Fibroblast of skin of right biceps (primary cell): ENCODE results near the gene LPAR6.

ENCODE experiments used
- DNase-seq: peaks from one replicate; pipeline ENCODE4 v3.0.0-alpha.2; 2013

Gene LPAR6

GRCh38 chr13:48414501-48414900 is 1.6 kb upstream of the LPAR6 start:
- DNase-seq, result no peak

DNA sequence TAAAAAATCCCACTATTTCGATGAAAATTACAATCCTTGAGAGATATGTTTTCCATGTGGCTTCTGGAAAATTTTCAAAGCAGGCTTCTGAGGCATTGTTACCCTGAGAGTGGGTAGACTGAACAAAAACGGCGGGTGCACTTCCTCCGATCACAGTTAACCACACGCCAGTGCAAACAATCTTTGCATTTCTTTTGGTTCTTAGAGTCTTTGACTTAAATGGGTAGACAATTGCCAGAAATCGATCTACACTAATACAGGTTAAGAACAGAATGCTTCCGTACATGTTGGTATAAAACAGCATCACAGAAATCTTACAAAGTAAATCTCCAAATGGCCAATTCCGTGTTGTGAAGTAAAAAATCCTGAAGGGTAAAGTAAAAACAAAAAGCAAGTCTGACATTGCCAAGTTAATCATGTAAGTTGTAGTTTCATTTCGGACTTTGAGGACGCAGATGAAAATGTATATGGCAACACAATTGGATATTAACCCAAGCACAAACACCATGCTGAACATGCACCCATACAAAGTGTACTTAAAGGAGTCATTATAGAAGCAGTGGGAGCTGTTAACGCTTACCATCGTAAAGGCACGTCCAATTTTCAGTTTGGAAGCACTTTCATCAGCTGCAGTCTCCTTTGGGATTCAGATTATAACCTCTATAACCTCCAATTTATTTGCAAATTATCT is 927 bp downstream of the LPAR6 start:
- peak; percentile 21 for DNase-seq

DNA sequence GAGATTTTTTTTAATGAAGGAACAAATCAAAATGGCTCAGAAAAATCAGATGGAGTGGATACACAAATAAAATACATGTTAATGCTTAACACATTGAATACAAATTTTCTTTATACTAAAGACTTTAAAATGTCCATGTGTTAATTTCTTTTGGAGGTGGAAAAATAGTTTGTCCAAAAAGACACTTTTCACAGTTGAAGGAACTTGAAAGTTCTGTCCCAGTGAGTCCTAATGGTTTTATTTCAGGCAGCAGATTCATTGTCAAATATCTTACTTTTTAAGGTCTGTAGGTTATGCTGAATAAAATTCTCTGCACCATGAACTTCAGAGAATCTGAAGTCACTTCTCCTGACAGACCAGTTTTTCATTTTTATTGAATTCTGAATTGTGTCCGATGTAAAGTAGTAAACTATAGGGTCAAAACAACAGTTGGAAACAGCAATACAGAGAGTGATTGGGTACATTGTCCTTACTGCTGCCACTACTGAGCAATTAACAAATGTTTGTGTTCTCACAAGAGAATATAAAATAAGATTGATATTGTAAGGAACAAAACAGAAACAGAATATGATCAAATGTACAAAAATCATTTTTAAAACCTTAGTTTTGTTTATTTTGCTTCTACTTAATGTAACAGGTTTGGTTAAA is 1.6 kb downstream of the LPAR6 start:
- no peak for DNase-seq

DNA sequence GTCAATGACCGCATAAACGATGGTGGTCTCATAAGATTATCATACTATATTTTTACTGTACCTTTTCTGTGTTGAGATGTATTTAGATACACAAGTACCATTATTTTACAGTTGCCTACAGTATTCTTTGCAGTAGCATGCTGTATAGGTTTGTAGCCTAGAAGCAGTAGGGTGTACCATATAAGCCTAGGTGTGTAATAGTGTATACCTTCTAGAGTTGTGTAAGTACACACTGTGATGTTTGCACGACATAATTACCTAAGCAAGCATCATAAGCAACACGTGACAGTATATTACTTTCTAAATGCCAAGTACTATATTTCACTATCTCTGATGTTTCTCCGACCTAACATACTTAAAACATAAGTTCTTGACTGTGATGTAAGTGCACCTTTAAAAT is 2.7 kb downstream of the LPAR6 start:
- DNase-seq, result no peak

GRCh38 chr13:48405875-48406274 is 7.0 kb downstream of the LPAR6 start:
- DNase-seq, result no peak

DNA sequence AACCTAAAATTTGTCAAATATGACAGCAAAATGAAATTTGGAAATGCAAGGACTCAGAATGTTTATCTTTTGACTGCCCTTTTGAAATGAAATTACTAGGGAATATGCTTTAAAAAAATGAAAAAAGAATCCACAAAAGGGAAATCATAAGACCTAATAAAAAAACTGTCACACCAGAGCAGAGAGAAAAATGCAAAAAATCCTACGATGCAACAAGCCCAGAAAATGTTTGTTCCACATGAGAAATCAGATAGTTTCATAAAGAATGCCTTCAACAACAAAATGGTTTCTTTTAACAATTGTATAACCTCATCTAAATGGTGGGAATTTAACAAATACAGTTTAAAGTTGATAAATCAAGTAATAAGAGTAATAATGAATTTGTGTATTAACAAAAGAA is 8.0 kb downstream of the LPAR6 start:
- DNase-seq, result no peak

- no peak for DNase-seq
Measured at GRCh38 chr13:48403913-48404312, 9.0 kb downstream of the LPAR6 start.

GRCh38 chr13:48403151-48403631 is 9.7 kb downstream of the LPAR6 start:
- no peak for DNase-seq

DNA sequence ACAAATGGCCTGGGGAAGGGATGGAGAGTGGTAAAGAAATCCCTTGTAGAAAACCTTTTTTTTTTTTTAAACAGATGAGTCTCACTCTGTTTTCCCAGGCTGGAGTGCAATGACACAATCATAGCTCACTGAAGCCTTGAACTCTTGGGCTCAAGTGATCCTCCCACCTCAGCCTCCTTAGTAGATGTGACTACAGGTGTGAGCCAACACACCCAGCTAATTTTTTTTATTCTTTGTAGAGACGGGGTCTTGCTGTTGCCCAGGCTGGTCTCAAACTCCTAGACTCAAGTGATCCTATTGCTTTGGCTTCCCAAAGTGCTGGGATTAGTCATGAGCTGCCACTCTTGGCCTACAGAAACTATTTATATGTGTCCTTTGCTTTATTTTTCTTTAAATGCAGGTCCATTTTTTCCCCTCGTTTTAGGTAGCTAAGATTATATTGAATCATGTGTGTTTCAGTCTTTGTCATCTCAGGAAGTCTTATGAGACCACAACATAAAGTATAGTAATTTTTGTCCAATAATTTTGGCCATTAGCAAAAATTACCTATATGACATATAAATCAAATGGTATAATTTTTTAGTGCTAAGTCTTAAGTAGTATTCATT is 10.5 kb downstream of the LPAR6 start:
- no peak for DNase-seq

GRCh38 chr13:48401480-48401879 is 11.4 kb downstream of the LPAR6 start:
- no peak for DNase-seq

DNA sequence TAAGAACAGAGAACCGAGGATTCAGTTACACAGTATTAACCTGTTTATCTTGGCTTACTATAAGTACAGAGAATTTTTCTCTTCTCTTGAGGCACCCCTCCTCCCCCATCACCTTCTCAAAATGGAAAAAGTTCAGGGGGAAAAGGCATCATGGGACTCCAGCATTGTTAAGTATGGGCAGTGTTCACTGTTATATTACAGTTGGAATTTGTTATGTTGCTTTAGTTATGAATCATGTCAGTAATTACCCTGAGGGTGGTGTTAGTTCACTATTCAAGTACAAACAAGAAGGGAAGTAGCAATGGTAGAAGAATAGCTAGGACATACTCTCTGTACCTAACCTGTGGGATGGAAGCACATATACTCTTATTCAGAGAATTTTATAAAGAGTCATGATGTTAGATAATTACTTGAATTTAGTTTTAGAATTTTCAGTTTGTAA is 12.0 kb downstream of the LPAR6 start:
- DNase-seq, result peak; percentile 82

- no peak for DNase-seq
Measured at GRCh38 chr13:48400090-48400694, 12.7 kb downstream of the LPAR6 start.

GRCh38 chr13:48398450-48399095 is 14.3 kb downstream of the LPAR6 start:
- DNase-seq, result peak; percentile 47

GRCh38 chr13:48397744-48398143 is 15.2 kb downstream of the LPAR6 start:
- DNase-seq, result no peak

GRCh38 chr13:48393698-48394085 is 19.2 kb downstream of the LPAR6 start:
- no peak for DNase-seq

GRCh38 chr13:48393030-48393697 is 19.7 kb downstream of the LPAR6 start:
- DNase-seq, result no peak

- no peak for DNase-seq
Measured at GRCh38 chr13:48391257-48391656, 21.7 kb downstream of the LPAR6 start.

GRCh38 chr13:48386816-48387215 is 26.1 kb downstream of the LPAR6 start:
- no peak for DNase-seq

GRCh38 chr13:48383384-48383783 is 29.5 kb downstream of the LPAR6 start:
- DNase-seq, result no peak

- no peak for DNase-seq
Measured at GRCh38 chr13:48380581-48380980, 32.3 kb downstream of the LPAR6 start.

- no peak for DNase-seq
Measured at GRCh38 chr13:48377857-48378256, 35.1 kb downstream of the LPAR6 start.

- no peak for DNase-seq
Measured at GRCh38 chr13:48370815-48371214, 42.1 kb downstream of the LPAR6 start.

DNA sequence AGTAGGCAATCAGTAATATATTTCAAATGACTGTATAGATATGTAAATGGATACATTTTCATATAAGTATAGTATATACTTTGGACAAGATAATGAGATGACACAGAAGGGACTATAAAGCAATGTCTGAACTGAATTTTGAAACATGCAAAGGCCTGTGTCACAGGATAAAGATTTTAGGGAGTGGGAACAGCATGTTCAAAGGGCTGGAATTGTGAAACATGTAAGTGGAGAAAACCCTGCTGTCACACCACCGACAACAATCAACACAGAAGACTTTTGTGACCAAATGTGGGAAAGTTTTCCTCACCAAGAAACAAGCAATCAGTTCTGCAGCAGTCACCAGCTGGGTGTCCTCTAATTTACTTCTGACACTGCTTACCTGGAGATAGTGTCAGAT is 42.9 kb downstream of the LPAR6 start:
- no peak for DNase-seq
